CD8-positive, alpha-beta memory T cell (primary cell): ENCODE measurements around the gene TXK. TPM values are rescaled to one million over a fixed set of nuclear protein-coding genes. Genes with fewer than 3 reads are reported as not detected.

Experiments used
- CTCF ChIA-PET: fragments of 350-600 bp; sonication (Branson Sonifier 250); formaldehyde crosslinking; loops from one replicate; lab custom pipeline; 2021; ENCODE audit warnings: antibody characterized with exemption; lab: Charles Lee
- POLR2A ChIA-PET: fragments of 350-600 bp; sonication (Branson Sonifier 250); formaldehyde crosslinking; loops from one replicate; lab custom pipeline; 2021; ENCODE audit warnings: antibody characterized with exemption; lab: Charles Lee
- DNase-seq, 5 donors: peaks; one replicate each; pipeline versions ENCODE4 v3.0.0 to v3.0.0-alpha.2; 2020 to 2022; ENCODE audit warnings: mixed read lengths in 1 of 5
- H3K27ac ChIP-seq: one replicate; pipeline ENCODE4 v1.7.0; 2013; ENCODE audit warnings: low read depth, mild to moderate bottlenecking, low read length, moderate library complexity
- H3K27me3 ChIP-seq: 2 replicates; pipeline ENCODE4 v1.7.0; 2013; ENCODE audit warnings: low read length, mild to moderate bottlenecking; ENCODE audit not compliant: insufficient read depth, poor library complexity, severe bottlenecking
- H3K36me3 ChIP-seq: 2 replicates; pipeline ENCODE4 v1.7.0; 2013; ENCODE audit warnings: mild to moderate bottlenecking, low read length, moderate library complexity; ENCODE audit not compliant: insufficient read depth
- H3K4me1 ChIP-seq: 2 replicates; pipeline ENCODE4 v1.7.0; 2013; ENCODE audit warnings: mild to moderate bottlenecking, low read length, moderate library complexity; ENCODE audit not compliant: insufficient read depth
- H3K4me3 ChIP-seq: 2 replicates; pipeline ENCODE4 v1.7.0; 2013; ENCODE audit warnings: mild to moderate bottlenecking, low read length
- H3K9me3 ChIP-seq: 2 replicates; pipeline ENCODE4 v1.7.0; 2013; ENCODE audit warnings: mild to moderate bottlenecking, low read length
- H3K27ac Mint-ChIP-seq, 8 donors: one replicate each; pipeline ENCODE4 v1.8.0; 2020 to 2021; ENCODE audit warnings: mixed read lengths in 8 of 8, mild to moderate bottlenecking in 6 of 8, inconsistent platforms in 3 of 8, moderate library complexity in 3 of 8
- H3K27me3 Mint-ChIP-seq, 2 donors: one replicate each; pipeline ENCODE4 v1.8.0; 2020 to 2021; ENCODE audit warnings: mixed read lengths in 2 of 2, mild to moderate bottlenecking in 1 of 2, moderate library complexity in 1 of 2
- H3K36me3 Mint-ChIP-seq, 3 donors: one replicate each; pipeline ENCODE4 v1.8.0; 2020 to 2021; ENCODE audit warnings: mixed read lengths in 3 of 3, inconsistent platforms in 1 of 3, mild to moderate bottlenecking in 1 of 3
- H3K4me1 Mint-ChIP-seq, 3 donors: one replicate each; pipeline ENCODE4 v1.8.0; 2020 to 2021; ENCODE audit warnings: mixed read lengths in 3 of 3, inconsistent platforms in 1 of 3, mild to moderate bottlenecking in 1 of 3
- H3K4me3 Mint-ChIP-seq, 7 donors: one replicate each; pipeline ENCODE4 v1.8.0; 2020 to 2021; ENCODE audit warnings: mixed read lengths in 7 of 7, mild to moderate bottlenecking in 6 of 7, moderate library complexity in 4 of 7, inconsistent platforms in 2 of 7
- H3K9me3 Mint-ChIP-seq, 5 donors: one replicate each; pipeline ENCODE4 v1.8.0; 2020 to 2022; ENCODE audit warnings: mixed read lengths in 5 of 5, mild to moderate bottlenecking in 3 of 5, moderate library complexity in 2 of 5, inconsistent platforms in 1 of 5
- polyA plus RNA-seq: library from polyadenylated mRNA; unstranded; fragments of 300-500 nt; fragmentation: Illumina TruSeq; gene quantifications from one replicate; pipeline ENCODE4 v1.2.3, GENCODE V29; 2021
- total RNA-seq, 2 experiments: library from RNA; stranded (reverse); gene quantifications; one replicate each; pipeline ENCODE4 v1.2.3, GENCODE V29; 2021

TXK gene
- total and polyA plus RNA-seq, 3 experiments from 2014 or later = 6.0 to 70.0 (median 6.4) TPM

DNA sequence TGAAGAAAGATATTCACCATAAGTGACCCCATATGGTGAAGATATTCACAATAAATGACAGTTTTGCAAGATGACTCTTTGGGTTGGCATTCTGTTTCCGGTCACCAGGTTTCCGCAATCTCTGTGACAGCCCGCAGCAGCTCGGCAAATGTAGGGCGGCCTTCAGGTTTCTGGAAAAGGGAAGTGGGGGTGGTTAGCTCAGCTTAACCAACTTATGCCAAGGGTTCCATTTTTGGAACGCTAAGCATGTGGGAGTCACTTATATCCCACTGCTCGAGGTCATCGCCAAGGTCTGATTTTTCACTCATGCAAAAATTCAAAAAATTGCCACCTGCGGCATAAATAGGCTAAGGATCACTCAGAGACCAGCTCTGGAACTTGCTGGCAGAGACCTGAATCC lies 66.5 kb downstream of the TXK start:
- Mint-ChIP-seq H3K4me3 (no peak overlapping the region), H3K27ac (no peak overlapping the region), H3K9me3 (no peaks in the 10 kb centered on the region), H3K4me1 (peaks cover 10 to 17% (median 15%) of the 10 kb centered on the region in 3 donors), H3K36me3 (peaks cover 7 to 56% (median 13%) of the 10 kb centered on the region in 3 donors), H3K27me3 (peaks cover 0 to 1% of the 10 kb centered on the region in 2 donors)
- H3K4me3 ChIP-seq = no peak overlapping the region
- H3K36me3 ChIP-seq = peaks cover 11% of the 10 kb centered on the region
- CTCF ChIA-PET = interaction anchor here (1.5 kb wide), 1 partner anchor 32 kb away, joined by 3 read pairs; no protein-coding TSS in a partner anchor
- H3K9me3 ChIP-seq = no peaks in the 10 kb centered on the region
- DNase-seq = no peak
- H3K4me1 ChIP-seq = no peaks in the 10 kb centered on the region
- no peak overlapping the region for H3K27ac ChIP-seq
- H3K27me3 ChIP-seq = no peaks in the 10 kb centered on the region
- POLR2A ChIA-PET = no interaction called here

DNA sequence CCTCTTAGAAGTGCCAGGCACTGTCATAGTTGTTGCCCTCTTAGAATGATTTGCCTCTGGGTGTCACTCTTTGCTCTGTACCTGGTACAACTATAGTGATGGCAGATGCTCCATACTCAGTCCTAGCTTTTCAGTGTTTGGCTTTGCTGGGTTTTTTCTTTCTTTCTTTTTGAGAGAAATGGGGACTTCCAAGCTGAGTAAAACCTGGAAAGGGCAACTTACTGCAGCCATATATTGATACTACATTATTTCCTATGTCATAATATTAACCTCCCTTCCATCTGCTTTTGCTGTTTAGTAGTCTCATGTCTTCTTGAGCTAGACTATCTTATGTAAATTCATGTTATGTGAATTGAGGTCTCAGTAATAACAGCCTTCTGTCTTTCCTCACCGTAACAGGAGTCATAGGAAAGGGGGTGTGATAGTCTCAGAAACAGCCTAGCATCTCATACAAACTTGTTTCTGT lies 68.4 kb downstream of the TXK start:
- H3K4me1 ChIP-seq = no peaks in the 10 kb centered on the region
- CTCF ChIA-PET = no interaction called here
- Mint-ChIP-seq H3K36me3 (peaks cover 12 to 42% (median 22%) of the 10 kb centered on the region in 3 donors), H3K9me3 (peaks cover 0 to 11% (median 10%) of the 10 kb centered on the region in 5 donors), H3K4me3 (peak overlapping the region in 1 of 7 donors; percentile 38), H3K27ac (peak overlapping the region in 1 of 8 donors; percentile 17), H3K27me3 (peaks cover 0 to 9% of the 10 kb centered on the region in 2 donors), H3K4me1 (peaks cover 10 to 17% (median 15%) of the 10 kb centered on the region in 3 donors)
- POLR2A ChIA-PET = no interaction called here
- no peaks in the 10 kb centered on the region for H3K9me3 ChIP-seq
- no peak for DNase-seq
- no peak overlapping the region for H3K4me3 ChIP-seq
- no peaks in the 10 kb centered on the region for H3K27me3 ChIP-seq
- H3K36me3 ChIP-seq = peaks cover 11% of the 10 kb centered on the region
- no peak overlapping the region for H3K27ac ChIP-seq

DNA sequence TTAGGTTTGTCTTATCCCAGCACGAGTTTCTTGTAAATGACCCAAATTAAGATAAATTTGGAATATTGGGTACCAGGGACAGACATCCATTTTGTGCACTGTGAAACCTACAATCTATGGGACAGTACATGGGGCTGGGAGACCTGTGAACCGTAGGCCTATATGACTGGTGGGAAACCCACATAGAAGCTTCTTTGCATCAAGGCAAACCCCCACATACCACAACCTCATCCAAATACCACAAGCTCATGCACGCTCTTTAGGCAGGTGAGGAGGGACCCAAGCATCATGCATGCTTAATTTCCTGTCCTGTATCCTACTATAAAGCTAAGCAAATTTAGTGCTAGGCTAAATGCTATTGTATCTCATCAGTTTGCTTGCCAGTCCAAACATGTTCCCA lies 69.7 kb downstream of the TXK start:
- Mint-ChIP-seq H3K9me3 (peaks cover 0 to 16% (median 11%) of the 10 kb centered on the region in 5 donors), H3K4me3 (no peak overlapping the region), H3K27me3 (peaks cover 0 to 9% of the 10 kb centered on the region in 2 donors), H3K27ac (no peak overlapping the region), H3K4me1 (peaks cover 13 to 21% (median 20%) of the 10 kb centered on the region in 3 donors), H3K36me3 (peaks cover 12 to 33% (median 27%) of the 10 kb centered on the region in 3 donors)
- CTCF ChIA-PET = interaction anchor here (0.6 to 1.1 kb wide), 2 partner anchors 22 to 30 kb away, joined by 3 read pairs; no protein-coding TSS in a partner anchor
- H3K27me3 ChIP-seq = no peaks in the 10 kb centered on the region
- POLR2A ChIA-PET = no interaction called here
- no peaks in the 10 kb centered on the region for H3K9me3 ChIP-seq
- no peak overlapping the region for H3K4me3 ChIP-seq
- peak in 1 of 5 donors; percentile 12 for DNase-seq
- H3K27ac ChIP-seq = no peak overlapping the region
- no peaks in the 10 kb centered on the region for H3K4me1 ChIP-seq
- H3K36me3 ChIP-seq = peaks cover 6% of the 10 kb centered on the region

DNA sequence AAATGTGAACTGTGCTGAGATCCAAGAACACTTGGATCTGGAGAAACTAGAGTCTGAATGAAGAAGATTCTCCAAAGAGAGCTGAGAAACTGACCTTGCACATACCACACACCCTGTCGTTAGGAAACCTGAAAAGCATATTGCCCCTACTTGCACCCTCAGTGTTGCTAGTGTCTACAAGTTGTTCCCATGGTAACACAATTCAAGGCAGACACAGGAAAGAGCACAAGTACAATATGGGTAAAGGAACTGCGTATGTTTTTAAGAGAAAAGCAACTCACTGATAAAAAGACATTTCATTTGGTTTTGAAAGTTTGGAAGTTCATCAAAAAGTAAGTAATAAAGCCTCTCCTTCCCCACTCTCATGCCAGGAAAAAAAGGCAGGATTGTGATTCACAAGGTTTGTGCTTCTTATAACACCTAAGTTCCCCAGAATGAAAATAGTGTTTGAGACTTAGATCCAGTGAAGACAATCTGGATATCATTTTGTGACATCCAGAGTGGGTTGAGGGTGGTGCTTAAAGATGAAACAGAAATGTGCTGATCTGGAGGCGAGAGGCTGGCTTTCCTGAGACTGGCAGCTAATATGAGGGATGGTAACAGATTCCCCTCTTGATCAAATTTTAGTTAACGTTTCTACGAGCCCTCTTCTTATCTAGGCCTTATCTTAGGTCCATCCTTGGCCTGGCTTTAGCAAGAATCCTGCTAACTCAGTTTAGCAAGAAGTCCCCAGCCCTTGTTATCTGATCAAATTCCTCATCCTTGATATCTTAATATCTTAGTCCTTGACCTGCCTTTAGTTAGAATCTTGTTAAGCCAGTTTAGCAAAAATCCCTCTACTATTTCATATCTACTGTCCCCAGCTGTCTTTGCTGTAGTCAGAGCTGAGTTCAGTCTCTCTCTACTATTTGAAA lies 75.2 kb downstream of the TXK start:
- Mint-ChIP-seq H3K27me3 (peaks cover 3 to 7% of the 10 kb centered on the region in 2 donors), H3K9me3 (peaks cover 0 to 17% (median 11%) of the 10 kb centered on the region in 5 donors), H3K4me1 (peaks cover 14 to 16% (median 16%) of the 10 kb centered on the region in 3 donors), H3K4me3 (no peak overlapping the region), H3K36me3 (peaks cover 0 to 27% (median 0%) of the 10 kb centered on the region in 3 donors), H3K27ac (peak overlapping the region in 5 of 8 donors; percentile 28 to 74 (median 43))
- no peak overlapping the region for H3K27ac ChIP-seq
- ChIA-PET POLR2A (no interaction called here), CTCF (no interaction called here)
- H3K4me1 ChIP-seq = no peaks in the 10 kb centered on the region
- no peaks in the 10 kb centered on the region for H3K9me3 ChIP-seq
- peak in 1 of 5 donors; percentile 28 for DNase-seq
- no peaks in the 10 kb centered on the region for H3K36me3 ChIP-seq
- no peak overlapping the region for H3K4me3 ChIP-seq
- no peaks in the 10 kb centered on the region for H3K27me3 ChIP-seq

DNA sequence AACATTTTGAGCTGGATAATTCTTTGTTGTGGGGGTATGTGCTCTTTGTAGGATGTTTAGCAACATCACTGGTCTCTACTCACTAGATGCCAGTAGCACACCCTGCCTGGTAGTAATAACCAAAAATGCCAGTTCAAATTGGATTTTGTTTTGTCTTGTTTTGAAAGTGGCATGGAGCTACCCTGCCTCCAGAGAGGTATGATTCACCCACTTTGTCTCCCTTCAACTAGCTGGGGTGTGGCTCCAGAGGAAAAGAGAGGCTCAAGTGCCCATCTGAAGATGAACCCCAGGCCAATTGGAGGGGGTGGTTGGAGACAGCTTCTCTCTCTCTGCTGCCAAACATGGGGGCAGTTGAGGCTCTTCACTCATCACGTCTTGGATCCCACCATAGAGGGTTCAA lies 83.0 kb downstream of the TXK start:
- CTCF ChIA-PET = no interaction called here
- peaks cover 0 to 3% (median 0%) of the 10 kb centered on the region in 5 donors for H3K9me3 Mint-ChIP-seq
- H3K27me3 ChIP-seq = no peaks in the 10 kb centered on the region
- peaks cover 6 to 8% of the 10 kb centered on the region in 2 donors for H3K27me3 Mint-ChIP-seq
- no peak overlapping the region for H3K27ac ChIP-seq
- H3K4me3 ChIP-seq = no peak overlapping the region
- peaks cover 22% of the 10 kb centered on the region for H3K4me1 ChIP-seq
- H3K4me3 Mint-ChIP-seq = no peak overlapping the region
- no peak overlapping the region for H3K27ac Mint-ChIP-seq
- DNase-seq = no peak
- no peaks in the 10 kb centered on the region for H3K9me3 ChIP-seq
- no peaks in the 10 kb centered on the region for H3K36me3 ChIP-seq
- no peaks in the 10 kb centered on the region for H3K36me3 Mint-ChIP-seq
- H3K4me1 Mint-ChIP-seq = peaks cover 23% of the 10 kb centered on the region in 3 donors
- POLR2A ChIA-PET = no interaction called here

DNA sequence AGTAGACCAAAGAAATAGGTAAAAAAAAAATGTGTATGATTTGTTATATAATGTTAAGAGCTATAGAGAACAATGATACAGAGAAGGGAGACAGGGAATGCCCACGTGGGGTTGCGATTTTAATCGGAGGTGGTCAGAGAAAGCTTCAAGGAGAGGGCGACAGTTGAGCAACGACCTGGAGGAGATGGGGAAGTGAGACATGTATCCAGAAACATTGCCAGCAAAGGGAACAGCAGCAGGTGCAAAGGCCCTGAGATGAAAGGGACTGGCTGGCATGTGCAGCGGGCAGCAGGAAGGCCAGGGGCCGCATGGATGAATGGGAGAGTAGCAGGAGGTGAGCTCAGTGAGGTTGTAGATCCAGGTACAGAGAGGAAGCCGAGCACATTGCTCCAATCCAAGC lies 84.6 kb downstream of the TXK start:
- H3K27me3 Mint-ChIP-seq = peaks cover 11 to 12% of the 10 kb centered on the region in 2 donors
- POLR2A ChIA-PET = no interaction called here

DNA sequence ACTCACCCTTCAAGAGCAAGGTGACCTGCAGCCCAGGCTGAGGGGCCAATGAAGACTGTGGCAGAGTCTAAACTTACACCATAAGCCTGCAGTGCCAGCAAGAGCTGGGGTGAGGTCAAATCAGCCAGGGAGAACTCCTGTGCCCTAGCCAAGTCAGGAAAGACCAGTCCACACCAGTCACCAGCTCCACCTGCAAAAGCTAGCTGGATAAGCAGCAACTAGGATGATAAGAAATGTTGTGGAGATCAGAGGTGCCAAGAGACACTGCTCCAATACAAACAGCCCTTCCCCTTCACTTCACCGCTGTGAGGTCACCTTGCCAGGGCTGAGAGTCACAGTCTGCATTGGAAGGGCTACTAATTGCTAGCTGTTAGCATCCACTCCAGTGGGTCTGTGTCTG lies 86.2 kb downstream of the TXK start:
- DNase-seq = no peak
- Histone ChIP-seq H3K36me3 (no peaks in the 10 kb centered on the region), H3K27me3 (peaks cover under 1% of the 10 kb centered on the region), H3K4me3 (peak overlapping the region; percentile 9), H3K27ac (no peak overlapping the region), H3K9me3 (no peaks in the 10 kb centered on the region), H3K4me1 (peaks cover 46% of the 10 kb centered on the region)
- Mint-ChIP-seq H3K27me3 (peaks cover 15% of the 10 kb centered on the region in 2 donors), H3K4me1 (peaks cover 45 to 55% (median 55%) of the 10 kb centered on the region in 3 donors), H3K27ac (no peak overlapping the region), H3K36me3 (no peaks in the 10 kb centered on the region), H3K9me3 (peaks cover 0 to 3% (median 0%) of the 10 kb centered on the region in 5 donors), H3K4me3 (peak overlapping the region in 3 of 7 donors; percentile 69 to 87 (median 74))
- ChIA-PET CTCF (interaction anchor here (1.4 to 3.9 kb wide), 3 partner anchors 10 to 13 kb away, joined by 3 to 22 read pairs (median 4); no protein-coding TSS in a partner anchor), POLR2A (interaction anchor here (1.2 kb wide), 1 partner anchor 91 kb away, joined by 4 read pairs; no protein-coding TSS in a partner anchor)

More for the DNA sequence above, 84.6 kb downstream of the TXK start:
- no peaks in the 10 kb centered on the region for H3K36me3 ChIP-seq
- Mint-ChIP-seq H3K36me3 (no peaks in the 10 kb centered on the region), H3K4me1 (peaks cover 37 to 39% (median 39%) of the 10 kb centered on the region in 3 donors), H3K9me3 (peaks cover 0 to 3% (median 0%) of the 10 kb centered on the region in 5 donors), H3K4me3 (no peak overlapping the region), H3K27ac (no peak overlapping the region)
- H3K4me3 ChIP-seq = no peak overlapping the region
- CTCF ChIA-PET = interaction anchor here (3.9 kb wide), 1 partner anchor 15 kb away, joined by 22 read pairs; no protein-coding TSS in a partner anchor
- no peaks in the 10 kb centered on the region for H3K9me3 ChIP-seq
- DNase-seq = no peak
- no peak overlapping the region for H3K27ac ChIP-seq
- H3K4me1 ChIP-seq = peaks cover 35% of the 10 kb centered on the region
- H3K27me3 ChIP-seq = no peaks in the 10 kb centered on the region
